ENCODE data around the gene HDAC7. TPM values are rescaled to one million over a fixed set of nuclear protein-coding genes. Genes with fewer than 3 reads are reported as not detected.

Gene HDAC7
- total RNA-seq, 1 donor from 2014 or later = 76.1 TPM

DNA sequence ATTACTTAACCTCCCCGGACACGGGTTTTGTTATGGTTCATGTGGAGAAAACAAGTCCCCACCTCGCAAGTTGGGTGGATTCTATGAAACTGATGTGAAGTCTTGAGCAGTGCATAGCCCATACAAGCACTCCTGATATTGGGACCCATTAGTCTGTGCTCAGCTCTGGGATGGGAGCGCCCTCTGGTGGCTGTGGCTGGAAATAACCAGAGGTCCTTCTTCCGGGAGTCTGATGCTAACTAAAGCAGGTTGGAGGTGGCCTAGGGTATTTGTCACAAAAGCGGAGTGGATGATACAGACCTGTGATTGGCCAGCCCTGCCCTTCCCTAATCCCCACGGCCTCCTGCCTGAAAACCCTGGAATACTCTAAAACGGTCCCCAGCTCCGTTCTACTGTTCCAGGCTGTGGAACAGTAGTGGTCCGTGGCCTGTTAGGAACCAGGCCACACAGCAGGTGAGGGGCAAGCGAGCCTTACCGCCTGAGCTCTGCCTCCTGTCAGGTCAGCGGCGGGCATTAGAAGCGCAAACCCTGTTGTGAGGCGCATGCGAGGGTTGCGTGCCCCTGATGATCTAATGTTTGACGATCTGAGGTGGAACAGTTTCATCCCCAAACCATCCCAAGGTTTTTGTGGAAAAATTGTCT lies 40.3 kb downstream of the HDAC7 start:
- Mint-ChIP-seq H3K27me3 (peaks cover 3% of the 10 kb centered on the region), H3K4me1 (ENCODE audit: unreplicated experiment) (peaks cover 11% of the 10 kb centered on the region), H3K27ac (peak overlapping the region; percentile 74), H3K9me3 (no peaks in the 10 kb centered on the region), H3K4me3 (peak overlapping the region; percentile 62), H3K36me3 (no peaks in the 10 kb centered on the region)
- DNase-seq (ENCODE audit: extremely low spot score, unreplicated experiment) = peak; percentile 93
- TF ChIP-seq, protein P1, sequence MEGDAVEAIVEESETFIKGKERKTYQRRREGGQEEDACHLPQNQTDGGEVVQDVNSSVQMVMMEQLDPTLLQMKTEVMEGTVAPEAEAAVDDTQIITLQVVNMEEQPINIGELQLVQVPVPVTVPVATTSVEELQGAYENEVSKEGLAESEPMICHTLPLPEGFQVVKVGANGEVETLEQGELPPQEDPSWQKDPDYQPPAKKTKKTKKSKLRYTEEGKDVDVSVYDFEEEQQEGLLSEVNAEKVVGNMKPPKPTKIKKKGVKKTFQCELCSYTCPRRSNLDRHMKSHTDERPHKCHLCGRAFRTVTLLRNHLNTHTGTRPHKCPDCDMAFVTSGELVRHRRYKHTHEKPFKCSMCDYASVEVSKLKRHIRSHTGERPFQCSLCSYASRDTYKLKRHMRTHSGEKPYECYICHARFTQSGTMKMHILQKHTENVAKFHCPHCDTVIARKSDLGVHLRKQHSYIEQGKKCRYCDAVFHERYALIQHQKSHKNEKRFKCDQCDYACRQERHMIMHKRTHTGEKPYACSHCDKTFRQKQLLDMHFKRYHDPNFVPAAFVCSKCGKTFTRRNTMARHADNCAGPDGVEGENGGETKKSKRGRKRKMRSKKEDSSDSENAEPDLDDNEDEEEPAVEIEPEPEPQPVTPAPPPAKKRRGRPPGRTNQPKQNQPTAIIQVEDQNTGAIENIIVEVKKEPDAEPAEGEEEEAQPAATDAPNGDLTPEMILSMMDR (conservative IDR thresholded peaks at IDR 0.05) = peak; percentile 94

DNA sequence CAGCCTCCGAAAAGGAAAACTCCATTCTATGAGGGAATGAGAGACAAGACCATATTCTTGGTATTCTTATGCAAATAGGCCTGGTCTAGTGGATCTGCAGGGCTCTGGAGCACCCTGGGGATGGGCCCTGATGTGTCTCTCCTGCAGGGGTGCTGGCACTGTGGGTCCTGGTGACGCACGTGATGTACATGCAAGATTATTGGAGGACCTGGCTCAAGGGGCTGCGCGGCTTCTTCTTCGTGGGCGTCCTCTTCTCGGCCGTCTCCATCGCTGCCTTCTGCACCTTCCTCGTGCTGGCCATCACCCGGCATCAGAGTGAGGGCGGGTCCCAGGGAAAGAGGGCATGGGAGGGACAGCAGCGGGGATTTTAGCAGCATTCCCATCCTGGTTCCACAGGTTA lies 40.8 kb downstream of the HDAC7 start:
- H3K36me3 Mint-ChIP-seq = no peaks in the 10 kb centered on the region
- no peaks in the 10 kb centered on the region for H3K9me3 Mint-ChIP-seq
- TF ChIP-seq, protein P1 (conservative IDR thresholded peaks at IDR 0.05) = no peak
- peaks cover 12% of the 10 kb centered on the region for H3K4me1 Mint-ChIP-seq (ENCODE audit: unreplicated experiment)
- peaks cover 7% of the 10 kb centered on the region for H3K27me3 Mint-ChIP-seq
- H3K4me3 Mint-ChIP-seq = peak overlapping the region; percentile 62
- no peak for DNase-seq (ENCODE audit: extremely low spot score, unreplicated experiment)
- H3K27ac Mint-ChIP-seq = peak overlapping the region; percentile 74

DNA sequence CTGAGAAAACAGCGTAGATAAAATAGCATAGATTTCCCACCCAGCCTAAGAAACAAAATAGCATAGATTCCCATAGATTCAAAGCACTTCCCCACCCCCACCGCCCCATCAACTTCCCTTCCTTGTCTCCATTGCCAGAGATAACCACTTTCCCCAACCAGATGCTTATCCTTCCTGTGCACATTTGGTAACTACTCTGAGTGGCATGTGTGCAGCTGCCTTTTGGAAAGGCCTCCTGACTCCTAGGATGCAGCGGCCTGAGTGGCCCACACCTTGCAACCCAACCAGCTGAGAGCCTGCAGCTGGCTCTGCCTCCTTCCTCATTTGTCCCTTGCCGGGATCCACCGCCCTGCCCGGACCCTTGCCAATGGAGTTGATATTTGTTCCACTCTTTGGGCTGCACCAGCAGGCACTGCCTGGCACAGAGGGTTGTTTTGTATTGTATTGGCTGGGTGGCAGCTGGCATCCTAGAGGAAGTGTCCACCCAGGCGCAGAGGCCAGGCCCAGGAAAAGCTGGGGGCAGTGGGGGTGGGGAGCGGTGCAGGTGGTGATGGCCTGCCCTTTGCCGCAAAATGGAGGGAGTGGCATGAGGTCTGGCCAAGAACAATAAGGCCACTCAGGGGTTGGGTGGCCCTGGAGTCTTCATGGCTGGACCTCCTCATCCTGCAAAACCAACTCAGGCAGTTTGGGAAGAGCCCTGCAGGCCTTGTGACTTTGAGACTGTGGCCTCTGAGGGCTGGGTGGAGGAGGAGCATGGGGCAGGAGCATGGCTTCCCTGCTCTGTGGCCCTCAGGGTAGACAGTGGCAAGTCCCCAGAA lies 41.8 kb downstream of the HDAC7 start:
- peaks cover 12% of the 10 kb centered on the region for H3K4me1 Mint-ChIP-seq (ENCODE audit: unreplicated experiment)
- H3K4me3 Mint-ChIP-seq = peak overlapping the region; percentile 3
- H3K27ac Mint-ChIP-seq = no peak overlapping the region
- no peak for DNase-seq (ENCODE audit: extremely low spot score, unreplicated experiment)
- H3K36me3 Mint-ChIP-seq = no peaks in the 10 kb centered on the region
- H3K27me3 Mint-ChIP-seq = peaks cover 7% of the 10 kb centered on the region
- H3K9me3 Mint-ChIP-seq = no peaks in the 10 kb centered on the region
- TF ChIP-seq, protein P1 (conservative IDR thresholded peaks at IDR 0.05) = no peak

DNA sequence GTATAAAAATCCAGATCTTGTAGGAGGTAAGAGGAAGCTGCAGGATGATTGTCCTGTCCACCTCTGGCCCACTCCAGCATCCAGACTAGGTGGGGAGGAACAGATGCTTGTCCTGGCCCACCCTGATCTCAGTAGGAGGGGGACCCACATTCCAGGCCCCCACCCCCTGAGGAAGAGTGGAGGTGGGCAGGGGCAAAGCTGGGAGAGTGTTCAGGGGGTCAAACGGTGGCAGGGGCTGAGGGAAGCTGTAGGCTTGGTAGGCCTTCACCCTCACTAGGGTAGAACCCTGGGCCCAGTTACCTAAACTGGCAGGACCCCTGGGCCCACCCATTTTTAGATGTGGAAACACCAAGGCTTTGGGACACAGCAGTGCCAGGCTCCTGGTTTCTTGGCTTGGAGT lies 42.6 kb downstream of the HDAC7 start:
- H3K36me3 Mint-ChIP-seq = no peaks in the 10 kb centered on the region
- peaks cover 17% of the 10 kb centered on the region for H3K4me1 Mint-ChIP-seq (ENCODE audit: unreplicated experiment)
- peaks cover 12% of the 10 kb centered on the region for H3K27me3 Mint-ChIP-seq
- H3K9me3 Mint-ChIP-seq = no peaks in the 10 kb centered on the region
- TF ChIP-seq, protein P1 (conservative IDR thresholded peaks at IDR 0.05) = no peak
- H3K27ac Mint-ChIP-seq = peak overlapping the region; percentile 75
- no peak for DNase-seq (ENCODE audit: extremely low spot score, unreplicated experiment)
- H3K4me3 Mint-ChIP-seq = no peak overlapping the region

DNA sequence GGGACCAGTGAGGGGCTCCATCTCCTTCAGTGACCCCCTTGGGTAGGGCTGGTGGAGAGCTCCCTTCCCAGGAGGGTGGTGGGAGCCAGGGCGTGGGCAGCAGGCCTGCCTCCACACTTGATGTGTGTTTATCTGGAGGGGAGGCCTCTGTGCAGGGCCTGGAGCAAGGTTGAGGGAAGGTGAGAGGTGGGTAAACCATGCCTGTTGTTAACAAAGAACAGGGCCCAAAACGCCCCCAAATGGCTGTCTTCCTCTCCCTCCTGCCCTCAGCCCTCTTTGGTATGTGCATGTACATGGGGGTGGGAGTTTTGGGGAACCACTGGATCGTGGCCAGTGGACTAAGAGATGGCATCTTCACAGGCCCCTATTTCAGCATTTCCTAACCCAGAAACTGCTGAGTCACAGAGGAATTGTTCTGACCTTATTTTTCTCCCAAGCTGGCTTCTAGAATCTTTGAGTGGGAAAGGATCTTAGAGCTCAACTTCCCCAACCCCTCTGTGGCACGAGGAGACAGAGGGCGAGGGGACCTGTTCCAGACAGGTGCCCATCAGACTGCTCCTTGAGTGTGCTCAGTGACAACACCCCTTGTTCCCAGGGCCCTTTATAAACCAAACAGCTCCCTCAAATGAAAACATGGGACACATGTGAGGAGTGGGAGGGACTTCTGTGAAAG lies 43.1 kb downstream of the HDAC7 start:
- peaks cover 17% of the 10 kb centered on the region for H3K4me1 Mint-ChIP-seq (ENCODE audit: unreplicated experiment)
- H3K27ac Mint-ChIP-seq = peak overlapping the region; percentile 75

More for the DNA sequence above, 43.1 kb downstream of the HDAC7 start:
- no peak for DNase-seq (ENCODE audit: extremely low spot score, unreplicated experiment)
- Mint-ChIP-seq H3K27me3 (peaks cover 13% of the 10 kb centered on the region), H3K9me3 (no peaks in the 10 kb centered on the region), H3K4me3 (no peak overlapping the region), H3K36me3 (no peaks in the 10 kb centered on the region)
- TF ChIP-seq, protein P1 (conservative IDR thresholded peaks at IDR 0.05) = no peak

Data from type B pancreatic cell (in vitro differentiated cells).